ENCODE data around the gene AXDND1. TPM values are rescaled to one million over a fixed set of nuclear protein-coding genes. Genes with fewer than 3 reads are reported as not detected.

AXDND1 gene
- total RNA-seq, 1 donor from 2014 or later: not detected

DNA sequence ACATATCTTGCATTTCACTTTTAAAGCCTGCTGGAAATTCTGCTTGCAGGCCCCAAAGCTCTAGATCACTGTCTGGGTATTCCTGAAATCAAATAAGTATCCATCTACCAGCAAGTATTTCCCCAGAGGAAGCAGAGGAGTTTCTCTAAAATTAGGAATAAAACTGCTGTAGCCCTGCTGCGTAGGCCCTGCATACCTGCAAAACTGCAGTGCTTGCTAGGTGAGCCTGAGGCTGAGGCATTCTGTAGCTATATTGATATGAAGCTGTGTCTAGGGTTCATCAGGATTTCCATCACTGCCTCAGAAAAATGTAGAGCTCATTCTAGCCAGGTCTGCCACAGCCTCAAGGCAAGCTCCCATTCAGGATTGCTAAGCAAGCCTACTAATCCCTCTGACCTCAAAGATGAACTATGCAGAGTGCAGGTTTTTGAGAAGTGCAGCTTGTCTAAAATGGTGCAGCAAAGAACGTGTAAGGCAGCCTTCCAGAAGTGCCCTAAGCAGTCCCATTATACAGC is 181.3 kb downstream of the AXDND1 start:
- intact Hi-C loops (cut with micrococcal nuclease): no loop called here
- no peak for TF ChIP-seq CTCF (IDR thresholded peaks at IDR 0.05; ENCODE audit: borderline replicate concordance)
- no peaks in the 10 kb centered on the region for H3K36me3 ChIP-seq
- H3K9me3 ChIP-seq (replicated peaks): no peaks in the 10 kb centered on the region
- no peaks in the 10 kb centered on the region for H3K4me1 ChIP-seq
- H3K27me3 ChIP-seq (ENCODE audit: low read depth): peaks cover 14% of the 10 kb centered on the region
- DNase-seq: no peak
- no peak overlapping the region for H3K27ac ChIP-seq (replicated peaks)
- H3K4me3 ChIP-seq: no peak overlapping the region

DNA sequence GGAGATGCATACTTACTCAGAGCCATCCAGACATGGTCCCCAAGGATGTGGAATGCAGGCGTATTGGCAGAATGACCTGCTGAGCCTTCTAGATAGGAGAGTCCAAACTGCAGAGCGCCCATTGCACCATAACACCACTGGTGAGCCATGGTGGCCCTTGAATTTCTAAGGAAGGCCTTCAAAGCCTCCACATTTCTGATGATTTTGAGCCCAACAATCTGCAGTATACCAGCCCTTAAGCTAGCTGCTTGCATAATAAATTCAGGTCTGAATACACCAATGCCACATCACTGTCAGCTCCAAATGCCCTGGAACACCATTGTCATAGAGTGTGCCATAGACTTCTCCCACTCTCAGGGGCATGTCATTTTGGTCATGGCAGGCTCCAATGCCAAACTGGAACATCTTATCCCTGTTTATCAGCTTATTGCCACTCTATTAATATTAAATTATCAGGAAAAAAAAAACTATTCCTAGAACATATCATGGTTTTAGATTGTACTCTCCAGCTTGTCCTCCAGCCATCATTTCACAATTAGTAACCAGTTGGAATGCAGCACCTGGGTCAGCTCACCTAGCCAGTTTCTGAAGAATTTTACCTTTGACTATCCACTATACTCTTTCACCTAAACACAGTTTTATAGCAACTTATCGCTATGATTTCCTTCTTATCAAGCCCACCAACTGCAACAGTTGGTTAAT is 183.0 kb downstream of the AXDND1 start:
- Histone ChIP-seq H3K4me3 (no peak overlapping the region), H3K27ac (replicated peaks) (no peak overlapping the region), H3K36me3 (no peaks in the 10 kb centered on the region), H3K27me3 (ENCODE audit: low read depth) (peaks cover 3% of the 10 kb centered on the region), H3K4me1 (no peaks in the 10 kb centered on the region), H3K9me3 (replicated peaks) (no peaks in the 10 kb centered on the region)
- no peak for DNase-seq
- TF ChIP-seq CTCF (IDR thresholded peaks at IDR 0.05; ENCODE audit: borderline replicate concordance): no peak
- intact Hi-C loops (cut with micrococcal nuclease): no loop called here

- Histone ChIP-seq H3K27me3 (ENCODE audit: low read depth) (no peaks in the 10 kb centered on the region), H3K36me3 (no peaks in the 10 kb centered on the region), H3K9me3 (replicated peaks) (no peaks in the 10 kb centered on the region), H3K4me3 (no peak overlapping the region), H3K4me1 (no peaks in the 10 kb centered on the region), H3K27ac (replicated peaks) (no peak overlapping the region)
- intact Hi-C loops (cut with micrococcal nuclease): no loop called here
- no peak for TF ChIP-seq CTCF (IDR thresholded peaks at IDR 0.05; ENCODE audit: borderline replicate concordance)
- DNase-seq: no peak
Measured at GRCh38 chr1:179549368-179549700, 183.6 kb downstream of the AXDND1 start.

DNA sequence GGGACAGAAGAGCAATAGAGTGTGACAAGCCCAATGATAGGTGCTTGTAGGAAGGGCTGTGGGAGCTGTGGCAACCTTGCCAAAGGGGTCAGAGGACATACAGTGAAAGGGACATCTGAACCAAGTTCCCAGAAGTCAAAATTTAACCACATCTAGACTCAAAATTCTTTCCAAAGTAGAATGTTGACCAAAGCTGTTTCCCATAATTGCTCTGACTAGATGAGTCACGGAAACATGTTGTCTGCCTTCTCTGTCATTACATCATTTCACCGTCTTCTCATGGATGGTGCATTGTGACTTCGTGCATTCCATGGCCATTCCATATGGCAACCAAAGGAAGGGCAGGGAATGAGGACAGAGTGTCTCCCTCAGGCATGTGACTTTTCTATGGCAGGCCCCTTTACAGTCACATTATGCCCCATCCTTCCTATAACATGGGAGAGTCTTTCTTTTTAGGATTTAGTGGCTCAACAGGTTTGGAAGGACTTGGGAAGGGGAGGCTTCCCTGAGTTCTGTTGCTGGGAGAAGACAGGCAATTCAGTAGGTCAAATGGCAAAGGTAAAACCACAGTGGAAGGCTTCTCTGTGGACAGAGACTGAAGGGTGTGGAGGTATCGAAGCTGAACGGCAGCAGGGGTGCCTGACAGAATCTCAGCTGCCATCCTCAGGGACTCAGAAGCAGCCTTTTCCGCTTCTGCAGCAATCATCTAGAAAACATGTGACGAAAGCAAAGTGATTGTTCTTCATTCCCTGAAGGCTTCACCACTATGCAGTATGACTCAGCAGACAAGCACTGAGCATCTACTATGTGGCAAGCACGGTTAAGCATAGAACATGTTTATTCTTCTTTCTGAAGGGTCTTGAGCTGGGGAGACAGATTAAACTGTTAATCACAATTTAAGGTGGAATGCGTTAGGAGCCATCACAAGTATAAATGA is 185.2 kb downstream of the AXDND1 start:
- no peak overlapping the region for H3K4me3 ChIP-seq
- intact Hi-C loops (cut with micrococcal nuclease): no loop called here
- DNase-seq: no peak
- peaks cover 1% of the 10 kb centered on the region for H3K27me3 ChIP-seq (ENCODE audit: low read depth)
- no peak for TF ChIP-seq CTCF (IDR thresholded peaks at IDR 0.05; ENCODE audit: borderline replicate concordance)
- H3K9me3 ChIP-seq (replicated peaks): no peaks in the 10 kb centered on the region
- no peaks in the 10 kb centered on the region for H3K4me1 ChIP-seq
- H3K27ac ChIP-seq (replicated peaks): no peak overlapping the region
- H3K36me3 ChIP-seq: no peaks in the 10 kb centered on the region

DNA sequence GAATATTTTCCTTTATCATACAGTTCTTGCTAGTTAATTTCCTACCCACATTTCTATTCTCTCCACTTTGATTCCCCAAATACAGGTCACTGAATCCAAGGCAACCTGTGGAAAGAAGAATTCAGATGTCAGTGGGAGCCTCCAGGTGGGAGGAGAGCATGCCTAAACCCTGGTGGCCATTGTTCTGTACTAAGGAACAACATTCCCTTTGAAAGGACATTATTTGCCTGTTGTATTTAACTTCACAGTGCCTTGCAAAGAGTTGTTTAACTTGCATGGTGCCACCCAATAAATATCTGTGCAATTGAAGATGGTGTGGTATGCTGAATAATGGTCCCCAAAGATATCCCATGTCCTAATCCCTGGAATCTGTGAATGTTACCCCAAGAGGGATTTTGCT is 188.7 kb downstream of the AXDND1 start:
- peaks cover 11% of the 10 kb centered on the region for H3K27me3 ChIP-seq (ENCODE audit: low read depth)
- no peaks in the 10 kb centered on the region for H3K4me1 ChIP-seq
- no peak overlapping the region for H3K27ac ChIP-seq (replicated peaks)
- intact Hi-C loops (cut with micrococcal nuclease): no loop called here
- H3K4me3 ChIP-seq: no peak overlapping the region
- H3K9me3 ChIP-seq (replicated peaks): no peaks in the 10 kb centered on the region
- H3K36me3 ChIP-seq: no peaks in the 10 kb centered on the region
- no peak for TF ChIP-seq CTCF (IDR thresholded peaks at IDR 0.05; ENCODE audit: borderline replicate concordance)
- no peak for DNase-seq

All from left ventricle myocardium inferior (tissue), 1 donor.